HL-60 (cell line): ENCODE data around the gene PLS3.

Source experiments
- DNase-seq, 2 experiments: peaks; one replicate each; pipeline ENCODE4 v3.0.0-alpha.2; 2010 to 2020; ENCODE audit warnings: low read depth in 1 of 2, low spot score in 1 of 2
- H3K27ac ChIP-seq: fragments of 250-450 bp; sonication (Bioruptor Pico); replicated peaks from 2 replicates; pipeline ENCODE4 v1.5.1; 2020; ENCODE audit warnings: mild to moderate bottlenecking, moderate library complexity
- H3K27me3 ChIP-seq: fragments of 250-450 bp; sonication (Bioruptor Pico); 2 replicates; pipeline ENCODE4 v1.5.1; 2021; ENCODE audit warnings: mild to moderate bottlenecking, moderate library complexity; ENCODE audit not compliant: insufficient read depth, poor library complexity, severe bottlenecking
- H3K4me3 ChIP-seq: replicated peaks from 2 replicates; pipeline ENCODE4 v1.5.1; 2011; ENCODE audit warnings: mild to moderate bottlenecking, control low read depth, low read length; ENCODE audit not compliant: insufficient read depth
- CTCF ChIP-seq: IDR thresholded peaks from one replicate; pipeline ENCODE4 v1.5.1; 2011; ENCODE audit warnings: low read length, control low read depth, inconsistent platforms; ENCODE audit not compliant: insufficient read depth
- GABPA ChIP-seq: IDR thresholded peaks from 2 replicates; pipeline ENCODE4 v1.6.1; 2012; ENCODE audit warnings: low read depth
- POLR2AphosphoS5 ChIP-seq: IDR thresholded peaks from 2 replicates; pipeline ENCODE4 v1.6.1; 2012; ENCODE audit warnings: low read depth
- REST ChIP-seq: IDR thresholded peaks from 2 replicates; pipeline ENCODE4 v1.6.1; 2012; ENCODE audit warnings: low read depth; ENCODE audit not compliant: insufficient replicate concordance
- SPI1 ChIP-seq: IDR thresholded peaks from 2 replicates; pipeline ENCODE4 v1.6.1; 2012; ENCODE audit warnings: low read depth, mild to moderate bottlenecking, borderline replicate concordance

PLS3 gene

GRCh38 chrX:115649461-115650063 is 88.6 kb downstream of the PLS3 start:
- no peak for DNase-seq
- H3K4me3 ChIP-seq: no peak overlapping the region
- TF ChIP-seq GABPA (no peak), CTCF (no peak), POLR2AphosphoS5 (no peak), SPI1 (no peak)
- no peaks in the 10 kb centered on the region for H3K27me3 ChIP-seq
- H3K27ac ChIP-seq: no peak overlapping the region

DNA sequence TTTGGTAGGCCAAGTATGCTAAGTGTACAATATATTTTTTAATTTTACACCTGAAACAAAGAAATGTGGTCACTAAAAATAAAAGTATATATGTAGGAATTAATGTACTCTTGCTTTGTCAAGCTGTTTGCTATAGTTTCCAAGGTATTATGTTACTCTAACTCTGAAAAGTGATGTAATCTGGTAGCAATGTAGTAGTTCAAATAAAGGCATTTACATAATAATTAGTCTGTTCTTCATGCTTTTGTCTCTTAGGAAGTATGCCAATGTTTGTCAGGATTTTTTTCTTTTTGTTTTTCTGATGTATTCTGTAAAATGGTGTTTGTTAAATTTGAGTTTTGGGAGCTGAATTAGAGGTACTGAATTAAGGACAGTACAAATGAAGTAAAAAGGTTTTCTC is 89.5 kb downstream of the PLS3 start:
- TF ChIP-seq SPI1 (no peak), REST (no peak), GABPA (no peak), POLR2AphosphoS5 (no peak), CTCF (no peak)
- no peaks in the 10 kb centered on the region for H3K27me3 ChIP-seq
- H3K27ac ChIP-seq: no peak overlapping the region
- DNase-seq: no peak
- no peak overlapping the region for H3K4me3 ChIP-seq

- peak in 1 of 2 experiments; percentile 40 for DNase-seq
- TF ChIP-seq CTCF: peak; percentile 8
- TF ChIP-seq REST: no peak
- Histone ChIP-seq H3K4me3 (no peak overlapping the region), H3K27ac (no peak overlapping the region), H3K27me3 (no peaks in the 10 kb centered on the region)
Measured at GRCh38 chrX:115650916-115651315, 89.9 kb downstream of the PLS3 start.

DNA sequence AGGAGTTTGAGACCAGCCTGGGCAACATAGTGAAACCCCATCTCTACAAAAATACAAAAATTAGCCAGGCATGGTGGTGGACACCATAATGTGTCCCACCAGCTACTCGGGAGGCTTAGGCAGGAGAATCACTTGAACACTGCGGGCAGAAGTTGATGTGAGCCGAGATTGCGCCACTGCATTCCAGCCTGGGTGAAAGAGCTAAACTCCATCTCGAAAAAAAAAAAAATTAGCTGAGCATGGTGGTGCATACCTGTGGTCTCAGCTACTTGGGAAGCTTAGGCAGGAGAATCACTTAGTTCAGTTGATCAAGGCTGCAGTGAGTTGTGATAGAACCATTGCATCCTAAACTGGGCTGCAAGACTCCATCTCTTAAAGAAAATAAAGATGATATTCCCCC is 91.2 kb downstream of the PLS3 start:
- no peak overlapping the region for H3K27ac ChIP-seq
- no peak for TF ChIP-seq SPI1
- no peak for TF ChIP-seq POLR2AphosphoS5
- no peak for TF ChIP-seq CTCF
- TF ChIP-seq REST: no peak
- no peak for TF ChIP-seq GABPA
- DNase-seq: no peak
- H3K4me3 ChIP-seq: no peak overlapping the region
- no peaks in the 10 kb centered on the region for H3K27me3 ChIP-seq
